Neural crest cell (in vitro differentiated cells): Measurements from ENCODE around the gene OR11L1. TPM values are rescaled to one million over a fixed set of nuclear protein-coding genes. Genes with fewer than 3 reads are reported as not detected.

Experiments
- DNase-seq: peaks from one replicate; pipeline ENCODE4 v3.0.0; 2021; ENCODE audit warnings: low read depth, mixed read lengths, low spot score
- H3K27ac Mint-ChIP-seq: one replicate; pipeline ENCODE4 v1.8.0; 2021; ENCODE audit warnings: mild to moderate bottlenecking, mixed read lengths; ENCODE audit not compliant: unreplicated experiment
- H3K27me3 Mint-ChIP-seq: 2 replicates; pipeline ENCODE4 v1.8.0; 2021; ENCODE audit warnings: low read depth, mild to moderate bottlenecking, mixed read lengths
- H3K36me3 Mint-ChIP-seq: 2 replicates; pipeline ENCODE4 v1.8.0; 2021; ENCODE audit warnings: low read depth, mild to moderate bottlenecking, mixed read lengths
- H3K4me1 Mint-ChIP-seq: 2 replicates; pipeline ENCODE4 v1.8.0; 2021; ENCODE audit warnings: mixed read lengths
- H3K4me3 Mint-ChIP-seq: one replicate; pipeline ENCODE4 v1.8.0; 2021; ENCODE audit warnings: mild to moderate bottlenecking, mixed read lengths
- H3K9me3 Mint-ChIP-seq: 2 replicates; pipeline ENCODE4 v1.8.0; 2021; ENCODE audit warnings: mixed read lengths
- total RNA-seq: library from RNA; stranded (reverse); gene quantifications from 2 replicates; pipeline ENCODE4 v1.2.1, GENCODE V29; 2021
- TF ChIP-seq, protein P1 (sequence below): fragments of 200-600 bp; sonication (generic); conservative IDR thresholded peaks from 2 replicates; pipeline ENCODE4 v1.5.0; 2021; ENCODE audit warnings: antibody characterized with exemption, mild to moderate bottlenecking

The OR11L1 gene
- total RNA-seq, 1 donor from 2014 or later, result not detected

DNA sequence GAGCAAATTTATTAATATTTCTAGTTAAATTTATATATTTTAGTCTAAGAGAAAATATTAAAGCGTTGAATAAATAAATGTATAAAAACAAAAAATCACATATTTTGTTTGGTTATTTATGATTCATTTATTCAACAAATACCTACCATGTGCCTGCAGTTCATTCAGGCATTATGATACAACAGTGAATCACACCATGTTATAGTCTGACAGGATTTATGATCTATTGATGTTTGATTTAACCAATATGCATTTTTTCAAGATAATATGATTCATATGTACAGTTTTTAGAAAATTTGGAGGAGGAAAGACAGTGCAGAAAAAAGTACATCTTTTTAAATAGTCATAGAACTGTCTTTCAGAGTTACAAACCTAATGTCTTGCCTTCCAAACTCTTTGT, 7.9 kb upstream of the OR11L1 start:
- TF ChIP-seq, protein P1, sequence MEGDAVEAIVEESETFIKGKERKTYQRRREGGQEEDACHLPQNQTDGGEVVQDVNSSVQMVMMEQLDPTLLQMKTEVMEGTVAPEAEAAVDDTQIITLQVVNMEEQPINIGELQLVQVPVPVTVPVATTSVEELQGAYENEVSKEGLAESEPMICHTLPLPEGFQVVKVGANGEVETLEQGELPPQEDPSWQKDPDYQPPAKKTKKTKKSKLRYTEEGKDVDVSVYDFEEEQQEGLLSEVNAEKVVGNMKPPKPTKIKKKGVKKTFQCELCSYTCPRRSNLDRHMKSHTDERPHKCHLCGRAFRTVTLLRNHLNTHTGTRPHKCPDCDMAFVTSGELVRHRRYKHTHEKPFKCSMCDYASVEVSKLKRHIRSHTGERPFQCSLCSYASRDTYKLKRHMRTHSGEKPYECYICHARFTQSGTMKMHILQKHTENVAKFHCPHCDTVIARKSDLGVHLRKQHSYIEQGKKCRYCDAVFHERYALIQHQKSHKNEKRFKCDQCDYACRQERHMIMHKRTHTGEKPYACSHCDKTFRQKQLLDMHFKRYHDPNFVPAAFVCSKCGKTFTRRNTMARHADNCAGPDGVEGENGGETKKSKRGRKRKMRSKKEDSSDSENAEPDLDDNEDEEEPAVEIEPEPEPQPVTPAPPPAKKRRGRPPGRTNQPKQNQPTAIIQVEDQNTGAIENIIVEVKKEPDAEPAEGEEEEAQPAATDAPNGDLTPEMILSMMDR, result no peak
- peaks cover 2% of the 10 kb centered on the region for H3K9me3 Mint-ChIP-seq
- H3K27me3 Mint-ChIP-seq, result no peaks in the 10 kb centered on the region
- H3K4me1 Mint-ChIP-seq, result peaks cover 13% of the 10 kb centered on the region
- DNase-seq, result no peak
- H3K36me3 Mint-ChIP-seq, result peaks cover 3% of the 10 kb centered on the region
- H3K27ac Mint-ChIP-seq, result no peak overlapping the region
- H3K4me3 Mint-ChIP-seq, result no peak overlapping the region

DNA sequence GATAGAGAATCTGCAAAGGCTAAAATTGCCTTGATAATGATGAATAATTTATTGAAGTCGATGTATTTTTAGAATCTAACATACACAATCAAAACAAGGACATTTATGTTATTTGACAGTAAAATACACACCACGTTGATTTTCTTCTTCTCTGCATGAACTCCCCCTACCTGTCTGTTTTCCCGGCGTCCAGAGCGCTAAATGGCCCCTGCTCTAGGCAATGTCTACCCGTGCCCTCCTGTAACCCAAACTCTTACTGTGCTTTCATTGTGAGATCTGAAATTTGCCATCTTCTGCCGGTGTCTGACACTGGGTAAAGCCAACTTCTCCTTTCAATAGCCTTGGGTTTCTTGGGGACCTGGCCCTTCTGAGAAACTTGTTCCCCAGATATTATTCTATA, 6.7 kb upstream of the OR11L1 start:
- Mint-ChIP-seq H3K36me3 (peaks cover 3% of the 10 kb centered on the region), H3K9me3 (peaks cover 8% of the 10 kb centered on the region), H3K4me1 (peaks cover 12% of the 10 kb centered on the region), H3K4me3 (no peak overlapping the region), H3K27me3 (no peaks in the 10 kb centered on the region), H3K27ac (no peak overlapping the region)
- no peak for DNase-seq
- TF ChIP-seq, protein P1, result no peak

DNA sequence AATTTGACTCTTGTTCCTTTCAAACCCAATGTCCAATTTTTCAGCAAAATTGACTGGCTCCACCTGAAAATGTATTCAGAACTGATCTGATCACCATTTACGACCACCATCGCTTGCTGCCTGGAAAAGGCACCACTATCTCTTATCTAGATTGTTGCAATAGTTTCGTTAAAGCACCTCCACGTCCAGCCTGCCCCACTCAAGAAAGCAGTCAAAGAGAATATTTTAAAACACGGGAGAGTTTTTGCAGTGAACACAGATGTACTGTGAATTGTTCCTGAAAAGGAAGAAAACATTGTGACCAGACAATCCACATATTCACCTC, 4.0 kb upstream of the OR11L1 start:
- Mint-ChIP-seq H3K36me3 (peaks cover 4% of the 10 kb centered on the region), H3K4me1 (no peaks in the 10 kb centered on the region), H3K4me3 (no peak overlapping the region), H3K27me3 (no peaks in the 10 kb centered on the region), H3K27ac (no peak overlapping the region), H3K9me3 (peaks cover 12% of the 10 kb centered on the region)
- no peak for DNase-seq
- TF ChIP-seq, protein P1, result no peak

GRCh38 chr1:247845011-247845692, 3.5 kb upstream of the OR11L1 start:
- Mint-ChIP-seq H3K9me3 (peaks cover 12% of the 10 kb centered on the region), H3K36me3 (peaks cover 4% of the 10 kb centered on the region), H3K4me1 (no peaks in the 10 kb centered on the region), H3K4me3 (no peak overlapping the region), H3K27me3 (no peaks in the 10 kb centered on the region), H3K27ac (no peak overlapping the region)
- TF ChIP-seq, protein P1, result no peak
- no peak for DNase-seq

DNA sequence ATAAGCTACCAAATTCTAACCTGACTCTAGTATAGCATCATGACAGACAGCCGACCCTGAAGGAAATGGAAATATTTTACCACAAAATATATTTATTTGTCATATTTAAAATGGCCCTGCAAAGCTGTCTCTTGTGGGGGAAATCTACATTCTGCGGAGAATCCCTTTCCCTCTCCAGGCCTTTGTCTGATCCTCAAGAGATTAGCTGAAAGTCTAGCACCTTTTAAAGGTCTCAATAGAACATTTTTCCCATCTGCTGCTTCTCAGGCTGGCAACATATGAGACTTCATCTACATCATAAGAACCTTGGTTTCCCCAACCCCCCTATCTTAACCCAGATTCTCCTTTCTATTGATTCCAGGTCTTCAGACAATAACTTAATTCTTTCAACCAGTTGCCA, 1.7 kb upstream of the OR11L1 start:
- no peak for DNase-seq
- H3K27me3 Mint-ChIP-seq, result no peaks in the 10 kb centered on the region
- H3K9me3 Mint-ChIP-seq, result peaks cover 12% of the 10 kb centered on the region
- H3K36me3 Mint-ChIP-seq, result peaks cover 4% of the 10 kb centered on the region
- no peak overlapping the region for H3K4me3 Mint-ChIP-seq
- no peaks in the 10 kb centered on the region for H3K4me1 Mint-ChIP-seq
- TF ChIP-seq, protein P1, result no peak
- H3K27ac Mint-ChIP-seq, result no peak overlapping the region
